HG02852 (cell line): ENCODE results near the gene KIF6.

Experiments
- ATAC-seq: cut with Tn5 transposase; IDR thresholded peaks from one replicate; pipeline ENCODE4 v1.9.1; 2021; ENCODE audit warnings: mild to moderate bottlenecking, moderate library complexity; ENCODE audit not compliant: unreplicated experiment

The KIF6 gene

GRCh38 chr6:39666706-39667489 is 58.3 kb downstream of the KIF6 start:
- no peak for ATAC-seq

- ATAC-seq = no peak
Measured at GRCh38 chr6:39665861-39666260, 59.3 kb downstream of the KIF6 start.

- ATAC-seq = no peak
Measured at GRCh38 chr6:39664173-39664572, 61.0 kb downstream of the KIF6 start.

- no peak for ATAC-seq
Measured at GRCh38 chr6:39657355-39658135, 67.7 kb downstream of the KIF6 start.

- no peak for ATAC-seq
Measured at GRCh38 chr6:39654121-39654520, 71.1 kb downstream of the KIF6 start.

- no peak for ATAC-seq
Measured at GRCh38 chr6:39653612-39654011, 71.6 kb downstream of the KIF6 start.

- no peak for ATAC-seq
Measured at GRCh38 chr6:39649996-39650395, 75.2 kb downstream of the KIF6 start.

GRCh38 chr6:39646751-39647420 is 78.3 kb downstream of the KIF6 start:
- no peak for ATAC-seq

GRCh38 chr6:39642270-39642669 is 82.9 kb downstream of the KIF6 start:
- no peak for ATAC-seq

GRCh38 chr6:39638126-39638822 is 86.9 kb downstream of the KIF6 start:
- ATAC-seq = no peak

GRCh38 chr6:39634646-39635341 is 90.4 kb downstream of the KIF6 start:
- no peak for ATAC-seq

GRCh38 chr6:39625209-39625608 is 100.0 kb downstream of the KIF6 start:
- ATAC-seq = no peak

GRCh38 chr6:39623750-39624149 is 101.5 kb downstream of the KIF6 start:
- no peak for ATAC-seq

GRCh38 chr6:39617520-39617919 is 107.7 kb downstream of the KIF6 start:
- ATAC-seq = no peak

- no peak for ATAC-seq
Measured at GRCh38 chr6:39617026-39617425, 108.2 kb downstream of the KIF6 start.

GRCh38 chr6:39615622-39616021 is 109.6 kb downstream of the KIF6 start:
- no peak for ATAC-seq

- ATAC-seq = no peak
Measured at GRCh38 chr6:39614393-39614950, 110.7 kb downstream of the KIF6 start.

GRCh38 chr6:39610221-39610620 is 115.0 kb downstream of the KIF6 start:
- ATAC-seq = no peak

- ATAC-seq = no peak
Measured at GRCh38 chr6:39608652-39609345, 116.4 kb downstream of the KIF6 start.
